GM12892 (cell line): ENCODE measurements around the gene RNF13.
"Not testable (repeated sequence)": the region's sequence is repeated elsewhere in the genome, so short reads cannot be mapped to it uniquely, and the experiment has no call there.

Source experiments
- DNase-seq: peaks from one replicate; pipeline ENCODE4 v3.0.0; 2011; ENCODE audit not compliant: insufficient read length
- FAIRE-seq: peaks from 2 replicates; lab custom pipeline; 2011; peaks lifted over from hg19 to GRCh38; lab: Jason Lieb, UNC
- POLR2A ChIP-seq: IDR thresholded peaks from 2 replicates; pipeline ENCODE4 v1.6.1; 2011; ENCODE audit warnings: low read depth, low read length, control low read depth
- POLR2AphosphoS5 ChIP-seq: IDR thresholded peaks from 2 replicates; pipeline ENCODE4 v1.6.1; 2011; ENCODE audit warnings: low read depth, low read length, control low read depth
- TAF1 ChIP-seq: IDR thresholded peaks from 2 replicates; pipeline ENCODE4 v1.6.1; 2011; ENCODE audit warnings: low read depth, mild to moderate bottlenecking, control low read depth, low read length, borderline replicate concordance

The RNF13 gene

GRCh38 chr3:149968216-149968615 lies 155.2 kb downstream of the RNF13 start:
- FAIRE-seq (no peak), DNase-seq (no peak)
- TF ChIP-seq POLR2A (no peak), POLR2AphosphoS5 (no peak), TAF1 (no peak)

GRCh38 chr3:149969110-149969939 lies 156.3 kb downstream of the RNF13 start:
- DNase-seq (no peak), FAIRE-seq (no peak)
- no peak for TF ChIP-seq POLR2AphosphoS5
- TF ChIP-seq POLR2A = no peak
- no peak for TF ChIP-seq TAF1

- peak; percentile 76 for FAIRE-seq
- TF ChIP-seq TAF1 (no peak), POLR2A (no peak), POLR2AphosphoS5 (no peak)
These were observed 157.1 kb downstream of the RNF13 start for GRCh38 chr3:149969940-149970715.

GRCh38 chr3:149970716-149971402 lies 157.8 kb downstream of the RNF13 start, which contains the start of gene PFN2:
Gene PFN2, minus strand, starts transcription at chr3:149970895. Its CDS starts 39 bp downstream, at chr3:149970856.
- FAIRE-seq = peak; percentile 27
- DNase-seq = peak; percentile 36
- no peak for TF ChIP-seq TAF1
- no peak for TF ChIP-seq POLR2AphosphoS5
- no peak for TF ChIP-seq POLR2A

More at GRCh38 chr3:149969940-149970715, 157.1 kb downstream of the RNF13 start:
- peak; percentile 34 for DNase-seq

GRCh38 chr3:149971403-149972075 lies 158.5 kb downstream of the RNF13 start:
- DNase-seq (no peak), FAIRE-seq (peak; percentile 67)
- TF ChIP-seq POLR2AphosphoS5 (no peak), TAF1 (no peak), POLR2A (no peak)

GRCh38 chr3:149975919-149976318 lies 162.9 kb downstream of the RNF13 start:
- no peak for TF ChIP-seq POLR2AphosphoS5
- no peak for TF ChIP-seq POLR2A
- no peak for TF ChIP-seq TAF1
- no peak for DNase-seq
- FAIRE-seq = no peak

GRCh38 chr3:149977386-149977785 lies 164.4 kb downstream of the RNF13 start:
- no peak for DNase-seq
- FAIRE-seq = no peak
- TF ChIP-seq TAF1 (no peak), POLR2AphosphoS5 (no peak), POLR2A (no peak)

GRCh38 chr3:149981979-149982378 lies 169.0 kb downstream of the RNF13 start:
- not testable (repeated sequence) for DNase-seq
- peak; percentile 71 for FAIRE-seq

GRCh38 chr3:149983053-149983452 lies 170.0 kb downstream of the RNF13 start:
- FAIRE-seq, DNase-seq: not testable (repeated sequence)

- FAIRE-seq (no peak), DNase-seq (no peak)
- TF ChIP-seq TAF1 = no peak
- TF ChIP-seq POLR2A = no peak
- no peak for TF ChIP-seq POLR2AphosphoS5
These were observed 170.6 kb downstream of the RNF13 start for GRCh38 chr3:149983628-149984027.

- no peak for FAIRE-seq
- DNase-seq = no peak
- no peak for TF ChIP-seq POLR2AphosphoS5
- TF ChIP-seq POLR2A = no peak
- TF ChIP-seq TAF1 = no peak
These were observed 176.3 kb downstream of the RNF13 start for GRCh38 chr3:149989307-149989706.
